GM19395 (cell line): ENCODE data around the gene ZNF197.
"Not testable (repeated sequence)": the region's sequence is repeated elsewhere in the genome, so short reads cannot be mapped to it uniquely, and the experiment has no call there.

ENCODE experiments used
- ATAC-seq: cut with Tn5 transposase; IDR thresholded peaks from one replicate; pipeline ENCODE4 v1.9.1; 2021; ENCODE audit warnings: mild to moderate bottlenecking, moderate library complexity; ENCODE audit not compliant: unreplicated experiment

ZNF197 gene

GRCh38 chr3:44624749-44625480 is at the start of gene ZNF197:
Gene ZNF197 (plus strand): TSS chr3:44625036. CDS start chr3:44629155, 4,119 bp downstream.
- peak; percentile 96 for ATAC-seq

GRCh38 chr3:44576613-44577012 is 48.2 kb upstream of the ZNF197 start:
- no peak for ATAC-seq

- not testable (repeated sequence) for ATAC-seq
Measured at GRCh38 chr3:44577354-44577952, 47.4 kb upstream of the ZNF197 start.

- not testable (repeated sequence) for ATAC-seq
Measured at GRCh38 chr3:44578316-44578715, 46.5 kb upstream of the ZNF197 start.

- ATAC-seq: not testable (repeated sequence)
Measured at GRCh38 chr3:44578924-44579515, 45.8 kb upstream of the ZNF197 start.

- ATAC-seq: not testable (repeated sequence)
Measured at GRCh38 chr3:44579749-44580148, 45.1 kb upstream of the ZNF197 start.

- not testable (repeated sequence) for ATAC-seq
Measured at GRCh38 chr3:44580971-44581370, 43.9 kb upstream of the ZNF197 start.

- no peak for ATAC-seq
Measured at GRCh38 chr3:44584646-44585501, 40.0 kb upstream of the ZNF197 start, which contains the start of gene ZNF660. Gene ZNF660 (plus strand): TSS chr3:44584964. CDS start chr3:44594194, 9,230 bp downstream.

- no peak for ATAC-seq
Measured at GRCh38 chr3:44596621-44597020, 28.2 kb upstream of the ZNF197 start.

- ATAC-seq: no peak
Measured at GRCh38 chr3:44601749-44602148, 23.1 kb upstream of the ZNF197 start.

- no peak for ATAC-seq
Measured at GRCh38 chr3:44612678-44613077, 12.2 kb upstream of the ZNF197 start.

- ATAC-seq: no peak
Measured at GRCh38 chr3:44628716-44629115, 3.9 kb downstream of the ZNF197 start.

- ATAC-seq: no peak
Measured at GRCh38 chr3:44632193-44632592, 7.4 kb downstream of the ZNF197 start.

GRCh38 chr3:44642337-44642736 is 17.5 kb downstream of the ZNF197 start:
- ATAC-seq: no peak

GRCh38 chr3:44643024-44643423 is 18.2 kb downstream of the ZNF197 start:
- ATAC-seq: no peak

GRCh38 chr3:44647771-44648170 is 22.9 kb downstream of the ZNF197 start:
- ATAC-seq: no peak

- ATAC-seq: peak; percentile 98
Measured at GRCh38 chr3:44648564-44649229, 23.9 kb downstream of the ZNF197 start, which contains the start of gene ZNF35. Gene ZNF35 (plus strand): TSS chr3:44648732. CDS start chr3:44651068, 2,336 bp downstream.

- ATAC-seq: no peak
Measured at GRCh38 chr3:44649709-44650108, 24.9 kb downstream of the ZNF197 start.

GRCh38 chr3:44654039-44654438 is 29.2 kb downstream of the ZNF197 start:
- no peak for ATAC-seq

- no peak for ATAC-seq
Measured at GRCh38 chr3:44659015-44659414, 34.2 kb downstream of the ZNF197 start.
